GM19467 (cell line): ENCODE data around the gene SPATA32.

Source experiments
- ATAC-seq: cut with Tn5 transposase; IDR thresholded peaks from one replicate; pipeline ENCODE4 v1.9.1; 2021; ENCODE audit warnings: mild to moderate bottlenecking, moderate library complexity; ENCODE audit not compliant: unreplicated experiment

The SPATA32 gene

DNA sequence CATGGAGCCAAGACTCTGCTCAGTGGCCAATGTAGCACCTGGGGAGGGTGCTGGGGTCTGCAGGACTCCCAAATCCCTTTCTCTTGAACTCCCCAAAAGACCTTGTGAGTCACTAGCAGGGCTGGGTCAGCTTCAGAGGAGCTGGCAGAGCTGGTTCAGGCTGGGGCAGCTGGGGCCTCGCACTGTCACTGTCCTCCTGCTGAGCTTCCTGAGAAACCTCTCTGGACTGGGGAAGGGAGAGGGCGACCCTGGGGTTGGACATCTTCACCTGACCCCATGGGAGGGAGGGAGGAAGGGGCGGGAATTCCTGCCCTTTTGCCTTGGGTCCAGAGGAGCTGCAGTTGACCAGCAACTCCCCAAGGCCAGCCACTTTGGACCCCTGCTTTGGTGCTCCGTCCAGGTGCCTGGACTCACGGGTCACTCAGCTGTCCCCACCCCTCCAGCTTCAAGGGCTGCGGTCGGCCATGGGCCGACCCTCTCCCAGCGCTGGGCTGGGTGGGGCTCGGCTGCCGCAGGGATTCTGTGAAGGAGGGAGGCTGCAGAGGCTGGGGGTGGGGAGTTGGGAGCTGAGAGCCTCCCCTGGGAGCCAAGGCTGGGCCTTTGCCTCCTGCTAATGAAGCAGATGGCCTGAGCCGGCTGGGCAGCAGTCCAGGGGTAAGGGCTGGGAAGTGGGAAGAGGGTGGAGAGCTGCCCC is 31.0 kb downstream of the SPATA32 start:
- ATAC-seq: no peak

DNA sequence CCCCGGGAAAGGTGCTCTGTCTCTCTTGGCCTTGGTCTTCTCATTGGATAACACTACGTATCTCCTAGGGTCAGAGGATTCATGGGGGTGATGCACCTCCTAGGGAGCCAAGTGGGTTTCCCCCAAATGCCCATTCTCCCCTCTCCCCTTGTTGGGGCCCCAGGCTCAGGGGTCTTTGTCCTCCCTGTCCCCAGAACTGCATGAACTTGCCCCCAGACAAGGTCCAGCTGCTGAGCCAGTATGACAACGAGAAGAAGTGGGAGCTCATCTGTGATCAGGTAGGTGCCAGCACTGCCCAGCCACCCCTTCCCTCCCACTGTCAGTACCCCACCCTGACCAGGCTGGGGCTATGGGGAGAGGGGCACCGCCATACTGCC is 31.5 kb downstream of the SPATA32 start:
- no peak for ATAC-seq

DNA sequence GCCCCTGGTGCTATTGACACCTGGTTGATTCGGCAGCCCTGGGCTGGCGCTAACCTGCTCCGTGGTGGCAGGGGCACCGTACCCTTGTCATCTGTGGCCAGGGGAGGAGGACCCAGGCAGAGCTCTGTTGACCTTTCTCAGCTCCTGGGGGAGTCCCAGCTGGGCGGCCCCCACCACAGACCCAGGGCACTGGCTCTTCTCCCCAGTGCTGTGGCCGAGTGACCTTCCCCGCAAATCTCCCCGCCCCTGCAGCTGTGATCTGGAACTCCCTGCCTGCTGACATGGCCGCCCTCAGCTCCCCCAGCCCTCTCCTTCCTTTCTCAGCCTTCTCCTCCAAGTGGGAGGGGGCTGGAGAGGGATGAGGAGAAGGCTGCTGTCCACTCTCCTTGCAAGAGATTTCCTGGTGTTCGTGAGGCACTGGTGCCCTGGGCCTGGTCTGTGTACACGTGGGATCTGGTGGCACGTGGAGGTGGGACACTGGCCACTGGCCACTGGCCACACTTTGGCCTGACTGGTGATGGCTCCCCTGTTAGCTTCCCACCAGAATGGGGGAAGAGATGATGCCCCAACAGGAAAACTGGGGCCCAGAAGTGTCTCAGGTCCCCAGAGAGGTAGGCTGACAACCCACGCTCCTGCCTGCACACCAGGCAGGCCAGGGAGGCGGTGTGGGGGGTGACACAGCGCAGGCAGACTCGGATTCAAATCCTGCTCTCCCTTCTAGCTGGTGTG is 32.0 kb downstream of the SPATA32 start:
- ATAC-seq: no peak

DNA sequence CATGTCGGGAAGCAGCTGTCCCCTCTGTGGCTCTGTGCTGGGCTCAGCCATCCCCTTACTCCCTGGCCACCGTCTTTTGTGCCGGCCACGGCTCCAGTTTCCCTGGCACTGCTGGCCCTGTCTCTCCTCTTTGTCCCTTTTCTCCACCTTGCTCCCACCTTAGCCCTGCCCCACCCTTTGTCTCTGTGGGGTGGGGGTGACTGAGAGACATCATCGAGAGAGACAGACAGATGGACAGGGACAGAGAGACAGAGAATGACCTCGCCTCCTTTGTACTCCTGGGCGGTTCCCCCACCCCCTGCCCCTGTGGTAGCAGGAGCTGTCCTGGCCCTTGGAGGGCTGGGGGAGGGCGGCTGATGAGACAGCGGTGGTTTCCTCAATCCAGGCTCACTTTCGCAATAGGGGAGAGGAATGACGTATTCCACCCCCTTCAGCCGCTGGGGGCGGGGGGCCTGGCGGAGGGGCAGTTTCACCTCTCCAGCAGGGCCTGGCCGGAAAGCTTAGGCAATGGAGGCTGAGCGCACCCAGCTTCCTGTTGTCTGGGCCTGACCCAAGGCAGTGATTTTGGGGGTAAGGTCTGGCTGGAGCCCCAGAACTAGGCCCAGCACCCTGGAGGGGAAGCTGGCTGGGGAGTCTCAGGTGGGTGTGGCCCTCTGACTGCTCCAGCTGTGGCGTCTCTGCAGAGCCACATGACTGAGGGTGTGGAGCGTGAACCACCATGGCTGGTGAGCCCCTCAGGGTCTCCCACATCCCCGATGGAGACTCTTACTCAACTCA is 32.9 kb downstream of the SPATA32 start:
- peak; percentile 33 for ATAC-seq

DNA sequence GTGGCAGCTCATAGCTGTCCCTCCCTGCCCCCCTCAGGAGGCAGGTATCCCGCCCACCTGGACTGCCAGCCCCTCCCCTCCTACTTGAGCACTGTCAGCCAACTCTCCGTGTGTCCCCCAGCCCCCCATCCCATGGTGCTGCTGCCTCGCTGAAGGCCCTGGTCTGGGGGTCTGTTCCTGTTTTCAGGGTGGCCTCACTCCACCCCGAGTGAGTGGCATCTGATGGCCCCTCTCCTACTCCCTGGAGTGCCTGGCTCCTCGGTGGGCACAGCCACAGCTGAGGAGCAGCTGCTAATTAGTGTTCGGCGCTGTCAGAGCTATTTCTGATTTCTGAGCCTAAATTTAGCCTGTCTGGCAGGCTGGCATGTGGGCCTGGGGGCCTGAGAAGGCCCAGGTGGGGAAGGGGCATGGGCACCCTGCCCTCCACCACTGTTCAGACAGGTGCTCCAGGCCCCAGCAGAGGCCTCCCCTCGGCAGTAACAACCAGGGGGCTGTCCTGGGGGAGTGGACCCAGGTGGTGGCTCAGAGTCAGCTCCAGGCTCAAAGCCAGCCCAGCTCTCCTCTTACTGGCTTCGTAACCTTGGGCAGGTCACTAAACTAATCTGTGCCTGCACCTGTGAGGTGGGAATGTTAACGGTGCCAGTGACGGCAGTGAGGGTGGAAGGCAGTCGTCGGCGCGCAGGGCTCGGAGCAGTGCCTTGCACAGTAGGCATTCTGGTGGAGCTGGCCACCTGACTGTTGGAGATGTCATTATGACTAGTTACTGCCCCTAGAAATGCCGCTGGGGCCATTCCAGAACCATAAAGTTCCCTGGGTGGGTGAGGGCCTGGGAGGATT is 33.8 kb downstream of the SPATA32 start:
- ATAC-seq: no peak

DNA sequence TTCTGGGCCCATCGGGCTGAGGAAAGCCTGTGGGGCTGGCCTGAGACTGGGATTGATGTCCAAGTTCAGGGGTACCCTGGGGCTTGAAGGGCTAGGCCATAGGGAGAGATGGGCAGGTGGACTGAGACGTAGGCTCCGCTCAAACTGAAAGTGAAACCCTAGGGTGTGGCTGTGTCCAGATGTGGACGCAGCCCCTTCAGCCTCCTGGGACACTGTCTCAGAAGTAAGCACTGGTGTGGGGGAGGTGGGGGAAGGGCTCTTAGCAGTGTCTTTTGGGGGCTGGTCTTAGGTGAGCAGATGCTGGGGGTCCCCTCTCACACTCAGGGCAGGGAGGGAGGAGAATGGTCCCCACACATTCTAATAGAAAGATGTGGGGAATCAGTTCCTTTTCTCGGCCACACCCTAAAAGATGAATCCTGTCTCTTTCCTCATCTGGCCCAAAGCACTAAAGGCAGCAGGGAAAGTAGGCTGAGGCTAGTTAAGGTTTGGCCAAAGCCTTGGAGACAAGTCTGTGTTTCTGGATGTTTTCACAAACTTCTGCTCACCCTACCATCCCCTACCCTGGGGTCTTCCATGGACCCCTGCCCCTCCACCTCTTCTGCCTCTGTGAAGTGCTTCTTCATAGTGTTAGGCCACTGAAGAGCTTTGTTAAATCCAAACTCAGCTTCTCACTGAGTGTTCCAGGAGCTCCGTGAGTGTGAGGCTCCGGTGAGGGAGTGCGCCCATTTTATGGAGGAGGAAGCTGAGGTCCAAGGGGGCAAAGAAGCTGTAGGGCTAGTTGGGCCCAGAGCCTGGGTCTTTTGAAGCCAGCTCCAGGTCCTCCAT is 34.6 kb downstream of the SPATA32 start:
- ATAC-seq: no peak

DNA sequence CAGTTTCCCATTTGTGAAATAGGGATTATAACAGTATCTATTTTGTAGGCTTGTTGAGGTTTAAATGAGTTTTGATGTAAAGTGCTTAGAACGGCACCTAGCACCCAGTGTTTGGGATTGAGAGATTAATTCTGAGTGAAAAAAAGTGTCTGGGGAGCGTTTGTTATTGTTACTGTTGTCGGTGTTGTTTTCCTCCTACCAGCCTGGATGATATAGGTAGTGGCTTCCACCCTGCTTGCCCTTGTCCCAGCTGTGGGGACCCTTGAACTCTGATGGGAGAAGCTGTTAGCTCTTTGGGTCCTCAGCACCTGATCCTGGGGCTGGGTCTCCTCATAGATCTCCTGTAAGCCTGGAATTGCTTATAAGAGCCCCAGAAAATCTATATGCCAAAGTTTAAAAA is 35.3 kb downstream of the SPATA32 start:
- no peak for ATAC-seq

DNA sequence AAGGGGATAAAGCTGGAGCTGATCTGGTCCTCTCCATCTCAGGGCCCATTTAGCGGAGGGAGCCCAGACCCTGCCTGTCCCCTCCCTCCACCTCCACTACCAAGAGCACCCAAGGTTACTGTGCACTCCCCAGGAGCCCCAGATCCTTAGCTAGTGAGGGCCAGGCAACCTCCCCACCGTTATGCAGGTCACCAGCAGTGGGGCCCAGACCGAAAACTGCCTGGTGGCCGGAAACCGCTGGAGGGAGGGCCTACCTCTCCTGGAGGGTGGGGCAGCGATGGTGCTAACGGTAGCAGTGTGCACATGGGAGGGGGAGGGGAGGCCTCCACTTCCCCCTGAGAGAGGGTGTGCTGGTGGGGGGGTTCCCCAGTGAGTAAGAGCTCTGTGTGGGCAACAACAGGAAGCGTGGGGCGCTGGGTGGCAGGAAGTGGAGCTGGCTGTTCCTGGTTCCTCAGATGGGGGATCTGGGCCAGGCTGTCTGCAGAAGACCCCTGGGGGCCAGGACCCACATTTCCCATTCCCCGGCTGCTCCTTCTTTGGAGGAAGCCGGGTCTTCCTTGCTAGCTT is 35.8 kb downstream of the SPATA32 start:
- peak; percentile 42 for ATAC-seq

DNA sequence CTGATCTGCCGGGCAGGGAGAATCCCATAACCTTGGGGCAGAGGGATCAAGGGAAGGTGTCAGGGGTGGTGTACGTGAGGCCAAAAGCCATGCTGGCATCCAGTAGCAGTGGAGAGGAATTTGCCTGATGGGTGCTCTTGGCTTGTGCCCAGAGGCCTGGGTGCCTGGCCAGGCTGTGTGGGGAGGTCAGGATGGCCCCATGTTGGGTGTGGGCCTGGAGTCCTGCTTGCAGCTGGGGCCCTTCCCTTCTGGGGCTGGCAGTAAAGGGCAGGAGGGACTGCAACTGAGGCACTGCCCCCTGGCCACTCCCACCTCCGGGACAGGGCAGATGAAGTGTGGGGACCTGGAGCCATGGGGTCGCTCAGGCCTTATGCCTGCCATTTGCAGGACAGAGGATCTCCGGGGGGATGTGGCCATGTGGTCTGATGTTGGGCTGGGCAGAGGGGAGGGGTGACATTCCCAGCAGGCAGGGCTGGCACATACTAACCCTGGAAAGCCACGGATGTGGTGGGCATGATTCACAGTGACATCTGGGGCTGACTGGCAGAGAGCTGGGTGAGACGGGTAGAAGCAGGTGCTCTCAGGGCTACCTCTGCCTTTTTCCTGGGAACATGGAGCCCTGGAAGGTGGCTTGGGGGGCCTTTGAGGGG is 36.7 kb downstream of the SPATA32 start:
- no peak for ATAC-seq

DNA sequence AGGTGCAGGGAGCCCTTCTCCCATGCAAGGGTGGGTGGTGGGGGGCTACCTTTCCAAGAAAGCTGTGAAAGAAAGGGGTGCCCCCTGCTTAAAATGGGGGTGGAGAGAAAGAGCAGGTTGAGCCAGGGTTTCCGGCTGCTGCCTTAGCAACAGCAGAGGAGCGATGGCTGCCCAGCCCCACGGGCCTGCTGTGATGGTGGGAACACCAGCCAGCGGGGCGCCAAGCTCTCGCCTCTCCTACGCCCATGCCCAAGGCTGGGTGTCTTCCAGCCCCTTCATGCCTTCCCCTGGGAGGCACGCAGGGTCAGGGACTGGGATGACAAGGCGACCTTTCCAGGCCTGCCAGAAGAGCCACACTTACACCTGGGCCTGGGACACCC is 37.2 kb downstream of the SPATA32 start:
- no peak for ATAC-seq

DNA sequence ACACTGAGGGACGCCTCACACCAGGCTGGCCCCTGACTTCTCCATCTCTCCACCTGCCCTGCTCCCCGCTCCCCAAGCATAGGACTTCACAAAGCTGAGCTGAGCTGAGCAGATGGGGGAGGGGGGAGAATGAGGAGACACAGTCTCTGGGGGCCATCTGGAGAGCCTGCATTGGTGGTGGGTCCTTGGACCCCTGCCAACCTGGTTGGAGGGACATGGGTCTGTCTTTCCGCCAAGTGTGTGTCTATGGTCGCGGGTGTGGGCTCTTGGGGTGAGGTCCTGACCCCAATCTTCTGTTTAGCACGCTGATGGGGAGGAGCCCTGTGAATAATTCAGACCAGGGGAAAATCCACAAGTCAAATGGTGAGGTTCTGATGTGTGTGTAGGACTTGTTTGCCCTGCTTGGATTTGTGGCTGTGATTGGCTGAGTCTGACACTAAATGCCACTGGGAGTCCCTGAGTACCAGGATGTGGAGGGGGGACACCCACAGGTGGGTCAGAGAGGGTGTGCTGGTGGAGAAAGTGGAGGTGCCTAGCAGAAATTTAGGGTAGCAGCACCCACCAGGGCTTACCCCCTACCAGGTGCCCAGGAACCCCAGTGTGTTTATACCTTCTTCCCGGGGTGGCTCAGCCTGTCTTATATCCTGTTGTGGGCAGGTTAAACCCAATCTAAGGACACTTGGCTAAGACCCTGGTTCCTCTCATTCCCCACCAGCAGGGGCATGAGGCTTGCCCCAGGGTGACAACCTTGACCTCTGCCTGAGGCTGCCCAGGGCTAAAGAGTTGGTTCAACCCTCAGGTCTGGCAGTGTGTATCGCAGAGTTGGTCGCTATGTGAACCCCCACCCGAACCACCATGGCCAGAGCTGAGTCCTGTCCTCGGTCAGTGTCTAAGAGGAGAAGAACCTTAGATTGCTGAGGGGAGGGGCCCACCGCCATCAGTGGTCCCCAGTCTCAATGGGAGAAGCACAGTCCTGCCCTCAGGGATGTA is 38.1 kb downstream of the SPATA32 start:
- ATAC-seq: no peak

DNA sequence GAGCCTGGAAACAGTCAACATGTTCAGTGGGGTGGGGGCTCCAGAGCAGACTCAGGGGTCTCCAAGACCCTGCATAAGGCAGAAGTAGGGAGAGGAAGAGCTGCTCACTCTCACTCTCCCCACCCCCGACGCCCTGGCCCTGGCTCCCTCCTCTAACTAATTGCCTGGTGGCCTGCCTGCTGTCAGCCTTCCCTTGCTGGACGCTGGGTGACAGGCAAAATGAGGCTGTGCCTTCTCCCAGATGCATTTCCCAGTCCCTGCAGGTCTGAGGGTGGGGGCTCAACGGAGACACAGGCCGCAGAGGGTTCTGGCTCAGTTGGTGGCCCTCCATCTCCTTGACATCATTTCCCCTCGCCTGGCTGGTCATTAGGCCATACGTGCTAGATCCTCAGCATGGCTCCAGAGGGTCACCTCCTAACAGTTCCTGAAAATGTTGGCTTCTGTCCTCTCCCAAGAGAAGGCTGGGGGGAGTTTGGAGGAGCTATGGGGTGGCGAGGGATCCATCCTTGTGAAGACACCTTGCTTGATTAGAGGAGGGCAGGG is 38.8 kb downstream of the SPATA32 start:
- no peak for ATAC-seq

DNA sequence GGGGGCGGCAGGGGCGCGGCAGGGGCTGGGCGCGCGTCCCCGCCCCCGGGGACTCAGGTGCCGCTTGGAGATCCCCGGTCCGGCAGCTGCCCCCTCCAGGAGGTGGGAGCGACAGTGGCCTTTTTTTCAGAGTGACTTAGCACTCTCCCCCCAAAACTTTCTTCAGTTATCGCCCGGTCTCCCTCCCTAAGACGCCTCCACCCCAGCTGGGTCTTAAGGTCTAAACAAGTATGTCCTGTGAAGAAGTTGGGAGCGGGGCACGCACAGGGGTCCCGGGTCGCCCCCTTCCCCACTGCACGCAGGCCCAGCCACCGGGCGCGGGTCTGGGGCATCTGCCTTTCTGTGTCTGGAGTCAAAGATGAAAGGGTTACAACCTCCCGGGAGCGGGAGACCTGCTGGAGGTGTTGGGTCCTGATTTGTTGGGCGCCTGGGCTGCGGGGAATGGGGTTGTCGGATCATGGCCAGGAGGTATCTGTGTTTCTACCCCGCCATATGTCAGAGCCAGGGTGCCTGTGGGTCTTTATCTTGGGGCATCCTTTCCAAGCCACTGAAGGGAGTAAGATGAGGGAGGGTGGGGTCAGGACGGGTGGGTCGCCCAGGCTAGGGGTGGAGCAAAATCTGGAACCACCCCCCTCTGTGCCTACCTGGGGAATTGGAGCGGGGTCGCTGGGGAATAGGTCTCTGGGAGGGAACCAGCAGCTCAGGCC is 39.5 kb downstream of the SPATA32 start:
- no peak for ATAC-seq

DNA sequence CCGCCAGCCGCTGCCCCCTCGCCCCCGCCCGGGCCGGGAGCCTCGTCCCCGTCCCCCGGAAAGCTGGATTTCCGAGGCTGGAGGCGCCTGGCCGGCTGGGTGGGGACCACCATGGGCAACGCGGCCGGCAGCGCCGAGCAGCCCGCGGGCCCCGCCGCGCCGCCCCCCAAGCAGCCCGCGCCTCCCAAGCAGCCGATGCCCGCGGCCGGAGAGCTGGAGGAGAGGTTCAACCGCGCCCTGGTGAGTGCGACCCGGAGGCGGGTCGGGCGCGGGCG is 39.9 kb downstream of the SPATA32 start:
- no peak for ATAC-seq

DNA sequence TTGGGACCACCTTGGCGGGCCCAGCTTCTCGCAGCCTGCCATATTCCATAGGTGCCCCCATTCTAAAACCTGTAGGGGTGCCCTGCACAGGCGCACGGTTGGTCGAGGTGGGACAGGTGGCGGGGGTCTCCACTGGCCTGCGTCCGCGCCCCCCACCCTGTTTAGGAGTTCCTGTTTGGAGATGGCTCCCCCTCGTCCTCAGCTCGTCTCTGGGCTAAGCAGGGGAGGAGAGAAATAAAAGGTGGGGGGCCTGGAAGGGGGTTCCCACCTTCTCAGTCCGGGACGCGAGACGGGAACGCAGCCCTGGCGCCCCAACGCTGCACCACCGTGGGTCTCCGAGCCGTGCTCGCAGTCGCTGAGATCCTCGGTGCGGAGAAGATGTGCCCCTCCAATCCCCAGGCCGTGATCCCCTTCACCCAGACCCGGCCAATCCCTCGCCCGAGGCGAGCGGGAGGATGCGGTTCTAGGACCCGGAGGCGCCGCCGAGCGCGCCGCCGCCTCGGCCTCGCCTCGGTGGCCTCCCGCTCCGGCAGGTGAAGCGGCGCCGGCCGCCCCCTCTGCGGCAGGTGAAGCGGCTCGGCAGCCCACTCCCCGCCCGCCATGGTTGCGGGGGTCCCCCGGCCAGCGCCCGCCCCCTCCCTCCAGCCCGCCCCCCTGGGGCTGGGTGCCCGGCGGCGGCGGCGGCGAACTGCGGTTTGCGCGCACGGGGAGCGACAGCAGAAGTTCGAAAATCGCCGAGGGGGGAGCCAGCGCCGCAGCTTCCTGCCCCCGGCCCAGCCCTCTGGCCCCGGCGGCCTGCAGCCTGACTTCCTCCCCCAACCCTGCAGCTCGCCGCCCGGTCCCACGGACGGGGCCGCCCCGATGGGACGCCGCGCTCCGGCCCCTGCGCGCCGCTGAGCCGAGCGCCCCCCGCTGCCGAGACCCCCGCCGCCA is 40.5 kb downstream of the SPATA32 start, which contains the start of gene FMNL1:
Gene FMNL1 (plus strand): TSS at position 805 of the 933 bp plus-strand sequence. CDS start 240 bp downstream, outside the sequence.
- ATAC-seq: no peak

DNA sequence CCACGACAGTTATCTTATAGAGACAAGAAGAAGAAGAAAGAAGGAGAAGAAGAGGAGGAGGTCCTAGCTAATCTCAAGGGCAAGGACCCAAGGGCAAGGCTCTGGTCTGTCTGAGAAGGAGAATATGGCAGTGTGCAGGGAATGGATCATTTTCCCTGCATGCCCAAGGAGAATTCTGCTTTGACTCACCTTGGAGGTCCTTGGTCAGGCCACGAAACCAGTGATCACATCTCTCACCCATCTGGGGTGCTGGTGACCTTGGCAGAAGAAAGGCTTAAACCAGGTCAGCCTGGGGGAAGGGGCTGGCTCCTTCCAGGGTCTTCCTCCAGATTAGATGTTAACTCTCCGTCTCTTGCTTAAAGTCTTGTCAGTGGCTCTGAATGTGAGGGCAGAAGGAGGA is 41.8 kb downstream of the SPATA32 start:
- no peak for ATAC-seq
